ENCODE data around the gene PRR15L.
"Not testable (repeated sequence)": the region's sequence is repeated elsewhere in the genome, so short reads cannot be mapped to it uniquely, and the experiment has no call there.

Gene PRR15L

GRCh38 chr17:47956791-47957590 is 692 bp downstream of the PRR15L start:
- DNase-seq: no peak

GRCh38 chr17:47955497-47956461 is 1.9 kb downstream of the PRR15L start:
- no peak for DNase-seq

- DNase-seq: no peak
Observed at GRCh38 chr17:47953909-47954308, 3.8 kb downstream of the PRR15L start.

- no peak for DNase-seq
Observed at GRCh38 chr17:47952171-47953021, 5.3 kb downstream of the PRR15L start.

DNA sequence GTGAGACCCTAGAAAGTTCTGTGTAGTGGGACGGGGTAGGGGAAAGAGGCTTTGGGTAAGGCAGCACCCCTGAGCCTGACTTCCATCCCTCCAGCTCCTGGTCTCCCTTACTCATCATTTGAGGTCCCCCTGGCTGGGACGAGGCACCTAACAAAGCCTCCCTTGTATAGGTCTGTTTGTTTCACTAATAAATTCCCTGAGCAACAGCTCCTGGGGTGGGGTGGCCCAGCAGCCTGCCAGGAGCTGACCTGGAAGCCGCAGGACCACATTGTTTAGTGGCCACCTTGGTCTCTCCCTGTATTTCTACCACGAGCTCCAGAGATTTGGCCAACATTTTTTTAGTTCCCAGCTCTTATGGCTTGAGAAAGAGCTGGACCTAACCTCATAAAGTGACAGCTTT is 7.2 kb downstream of the PRR15L start:
- no peak for DNase-seq

DNA sequence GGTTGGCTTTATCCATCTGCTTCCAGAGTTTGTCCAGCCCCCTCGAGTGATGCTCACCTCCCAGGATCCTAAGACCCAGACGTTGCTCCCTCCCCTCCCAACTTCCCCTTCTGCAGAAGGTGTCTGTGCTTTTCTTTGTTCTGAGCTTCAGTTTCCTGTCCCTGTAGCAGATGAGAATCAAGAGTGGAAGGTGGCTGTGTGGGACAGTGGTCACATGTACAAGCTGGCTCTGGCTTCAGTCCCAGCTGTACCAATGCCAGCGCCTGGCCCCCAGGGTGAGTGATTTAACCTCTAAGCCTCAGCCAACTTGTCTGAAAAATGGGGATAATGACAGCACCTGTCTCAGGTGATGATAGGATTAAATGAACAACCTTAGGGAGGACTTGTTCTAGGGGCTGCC is 7.7 kb downstream of the PRR15L start:
- no peak for DNase-seq

DNA sequence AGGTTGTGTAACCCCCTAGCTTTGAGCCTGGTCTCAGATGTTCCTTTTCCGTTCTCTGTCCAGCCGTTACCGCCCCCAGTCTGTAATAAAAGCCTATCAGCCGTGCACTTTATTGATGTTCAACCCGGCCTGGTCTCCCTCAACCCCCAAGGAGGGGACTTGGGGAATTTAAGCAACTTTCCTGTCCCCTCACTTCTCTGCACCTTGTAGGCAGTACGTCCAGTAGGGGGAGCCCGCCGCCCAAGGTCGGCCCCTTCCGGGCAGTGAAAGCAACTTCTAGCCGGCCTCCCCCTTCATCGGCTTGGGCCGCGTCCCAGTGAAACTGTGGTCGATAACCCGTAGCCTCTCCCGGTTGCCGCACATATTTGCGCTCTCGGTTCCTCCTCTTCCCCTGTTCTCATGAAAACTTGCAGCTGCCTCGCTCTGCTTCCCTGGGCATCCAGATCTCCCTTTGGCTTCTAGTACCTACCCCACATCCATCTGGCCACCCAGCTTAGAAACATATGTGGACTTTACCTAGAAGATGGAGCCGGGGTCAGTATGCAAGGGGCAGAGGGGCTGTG is 8.4 kb downstream of the PRR15L start:
- peak; percentile 17 for DNase-seq

GRCh38 chr17:47948706-47949196 is 8.9 kb downstream of the PRR15L start:
- DNase-seq: no peak

- peak; percentile 68 for DNase-seq
Observed at GRCh38 chr17:47946929-47947397, 10.7 kb downstream of the PRR15L start.

DNA sequence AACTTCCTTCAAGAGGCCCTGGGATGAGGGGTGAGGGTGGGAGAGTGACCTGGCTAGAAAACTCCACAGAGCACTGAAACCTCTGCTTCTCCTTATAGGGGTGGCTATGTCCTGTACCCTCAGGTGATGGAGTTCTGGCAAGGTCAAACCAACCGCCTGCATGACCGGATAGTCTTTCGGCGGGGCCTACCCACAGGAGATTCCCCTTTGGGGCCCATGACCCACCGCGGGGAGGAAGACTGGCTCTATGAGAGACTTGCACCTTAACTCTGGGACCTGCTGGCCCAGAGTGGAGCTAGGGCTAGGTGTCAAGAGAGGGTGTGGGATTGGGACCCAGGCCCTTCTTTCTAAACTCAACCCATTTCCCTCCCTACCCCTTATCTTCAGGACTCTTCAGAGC is 11.2 kb downstream of the PRR15L start:
- DNase-seq: no peak

- no peak for DNase-seq
Observed at GRCh38 chr17:47945529-47946508, 11.9 kb downstream of the PRR15L start.

DNA sequence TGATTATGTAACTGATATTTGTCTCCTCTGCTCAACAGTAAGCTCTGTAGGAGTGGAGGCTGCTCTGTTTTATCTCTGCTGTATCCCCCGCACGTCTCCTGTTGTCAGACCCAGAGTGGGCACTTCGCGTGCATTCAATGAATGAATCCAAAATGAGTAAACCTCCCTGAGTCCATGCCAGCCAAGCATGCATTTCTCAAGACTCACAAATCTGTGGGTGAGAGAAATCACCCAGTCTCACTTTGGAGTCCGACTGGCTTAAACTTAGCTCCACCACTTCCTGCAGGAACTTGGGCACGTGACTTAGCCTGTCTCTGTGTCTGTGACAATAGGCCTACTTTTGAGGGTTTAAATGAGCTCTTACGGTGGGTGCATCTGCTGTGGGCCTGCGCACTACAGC is 12.6 kb downstream of the PRR15L start:
- DNase-seq: no peak

DNA sequence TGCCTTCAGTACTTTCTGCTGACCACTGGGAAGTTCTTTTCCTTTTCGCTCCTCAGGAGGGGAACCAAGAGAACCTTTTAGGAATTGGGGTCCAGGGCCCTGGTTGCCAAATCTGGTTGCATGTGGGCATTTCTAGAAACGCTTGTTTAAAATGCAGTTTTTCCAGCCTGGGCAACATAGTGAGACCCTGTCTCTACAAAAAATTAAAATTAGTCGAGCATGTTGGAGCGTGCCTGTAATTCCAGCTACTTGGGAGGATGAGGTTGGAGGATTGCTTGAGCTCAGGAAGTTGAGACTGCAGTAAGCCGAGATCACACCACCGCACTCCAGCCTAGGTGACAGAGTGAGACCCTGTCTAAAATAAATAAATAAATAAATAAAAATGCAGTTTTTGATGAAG is 15.1 kb downstream of the PRR15L start:
- DNase-seq: no peak

DNA sequence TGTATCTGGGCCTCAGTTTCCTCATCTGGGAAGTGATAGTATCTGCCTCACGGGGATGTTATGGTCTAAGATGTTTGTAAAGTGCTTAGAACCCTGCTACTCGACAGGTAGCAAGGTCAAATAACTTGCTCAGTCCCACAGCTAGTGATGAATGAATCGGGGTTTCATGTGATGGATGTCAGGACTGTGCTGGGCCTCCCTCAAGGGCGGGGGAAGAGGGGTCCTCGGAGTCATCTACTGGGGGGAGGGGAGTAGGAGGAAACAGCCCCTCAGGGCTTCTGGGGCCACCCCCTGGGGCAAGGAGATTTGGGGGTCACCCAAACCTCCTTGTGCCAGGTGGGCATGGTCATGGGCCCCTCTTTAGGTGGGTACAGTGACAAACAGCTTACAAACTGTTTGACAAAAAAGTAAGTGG is 15.6 kb downstream of the PRR15L start:
- no peak for DNase-seq

GRCh38 chr17:47941246-47942095 is 16.2 kb downstream of the PRR15L start, which contains the start of gene PNPO:
Gene PNPO (plus strand): TSS chr17:47941571. CDS start chr17:47941676, 105 bp downstream.
- DNase-seq: peak; percentile 96

- DNase-seq: no peak
Observed at GRCh38 chr17:47937941-47938340, 19.7 kb downstream of the PRR15L start.

DNA sequence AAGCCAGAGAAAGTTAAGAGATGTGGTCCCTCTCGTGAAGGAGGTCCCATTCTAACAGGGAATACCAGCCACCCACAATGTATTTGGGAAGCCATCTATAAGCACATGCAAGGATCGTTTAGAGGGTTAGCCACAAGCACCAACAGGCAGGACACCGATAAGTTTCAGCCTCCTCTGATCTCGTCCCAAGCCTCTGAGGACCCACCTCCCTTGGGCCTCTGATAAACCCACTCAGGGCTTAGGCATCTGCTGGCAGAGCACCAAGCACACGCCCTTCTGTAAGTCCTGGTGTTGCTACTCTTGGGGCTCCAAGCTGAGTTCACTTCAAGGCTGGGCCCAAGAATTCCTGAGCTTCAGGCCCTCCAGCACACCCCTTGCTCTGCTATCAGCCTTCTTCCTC is 21.7 kb downstream of the PRR15L start:
- no peak for DNase-seq

GRCh38 chr17:47935468-47935867 is 22.2 kb downstream of the PRR15L start:
- not testable (repeated sequence) for DNase-seq

DNA sequence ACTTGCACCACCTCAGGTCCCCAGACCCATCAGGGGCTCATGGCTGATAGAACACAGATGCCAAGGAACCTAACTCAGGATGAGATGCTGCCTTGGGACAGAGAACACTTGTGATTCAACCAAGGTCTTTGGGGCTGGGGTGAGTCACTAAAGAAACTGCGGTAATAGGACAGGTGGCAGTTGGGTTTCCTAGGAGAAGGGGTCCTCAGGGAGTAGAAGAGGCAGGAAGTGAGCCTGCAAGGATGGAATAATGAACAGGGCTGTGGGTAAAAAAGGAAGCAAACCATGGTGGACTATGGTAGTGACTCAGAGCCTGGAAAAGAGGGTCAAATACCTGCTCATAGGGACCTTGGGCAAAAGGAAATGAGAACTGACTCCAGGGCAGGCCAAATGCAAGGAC is 22.8 kb downstream of the PRR15L start:
- no peak for DNase-seq

- no peak for DNase-seq
Observed at GRCh38 chr17:47931848-47932247, 25.8 kb downstream of the PRR15L start.

Measured in DMS 273 treated with DMSO at 0.1 percent for 48 hours (cell line).